SK-N-SH (cell line): ENCODE measurements around the gene TECPR2. TPM values are rescaled to one million over a fixed set of nuclear protein-coding genes. Genes with fewer than 3 reads are reported as not detected.

Experiments
- CTCF ChIA-PET: fragments of 300-600, 350-600 bp; formaldehyde crosslinking; extraction: SDS; loops from one replicate; lab custom pipeline; 2021; lab: Yijun Ruan, JAX
- POLR2A ChIA-PET: fragments of 350-600 bp; sonication (Branson Sonifier 250); formaldehyde crosslinking; extraction: SDS; loops from one replicate; lab custom pipeline; 2020; ENCODE audit warnings: antibody characterized with exemption, inconsistent platforms; lab: Yijun Ruan, JAX
- DNase-seq: peaks from one replicate; pipeline ENCODE4 v3.0.0; 2012
- H2AFZ ChIP-seq: fragments of 200-600 bp; sonication (generic); 2 replicates; pipeline ENCODE4 v1.8.1; 2016; ENCODE audit warnings: antibody characterized with exemption, mild to moderate bottlenecking, low read depth
- H3F3A ChIP-seq: fragments of 200-600 bp; sonication (generic); replicated peaks from 2 replicates; pipeline ENCODE3; 2016; ENCODE audit warnings: antibody characterized with exemption, mild to moderate bottlenecking; ENCODE audit not compliant: insufficient read depth
- H3K27ac ChIP-seq, 2 experiments: fragments of 200-500 bp in 1 of 2; fragments of 200-600 bp in 1 of 2; sonication (Bioruptor generic) in 1 of 2; sonication (generic), shearing (Covaris generic) in 1 of 2; 2 replicates each; pipeline versions ENCODE4 v1.5.1 to v1.6.1; 2014 to 2016; ENCODE audit warnings: low read depth in 2 of 2, inconsistent platforms in 1 of 2, low read length in 1 of 2, mild to moderate bottlenecking in 1 of 2, mixed read lengths in 1 of 2
- H3K27me3 ChIP-seq: fragments of 200-600 bp; sonication (generic), shearing (Covaris generic); 2 replicates; pipeline ENCODE4 v1.6.1; 2016; ENCODE audit warnings: mixed run types; ENCODE audit not compliant: insufficient read depth
- H3K36me3 ChIP-seq, 2 experiments: fragments of 200-500 bp in 1 of 2; fragments of 200-600 bp in 1 of 2; sonication (Bioruptor generic) in 1 of 2; sonication (generic) in 1 of 2; replicated peaks in 1 of 2; 2 replicates each; pipeline versions ENCODE3 to v1.5.1; 2014 to 2016; ENCODE audit warnings: low read length in 1 of 2, mild to moderate bottlenecking in 1 of 2; ENCODE audit not compliant: insufficient read depth in 2 of 2, control insufficient read depth in 1 of 2
- H3K4me1 ChIP-seq, 2 experiments: fragments of 200-500 bp in 1 of 2; fragments of 200-600 bp in 1 of 2; sonication (Bioruptor generic) in 1 of 2; sonication (generic), shearing (Covaris generic) in 1 of 2; 2 replicates each; pipeline versions ENCODE4 v1.5.1 to v1.6.1; 2014 to 2016; ENCODE audit warnings: low read depth in 1 of 2, low read length in 1 of 2, mixed run types in 1 of 2; ENCODE audit not compliant: insufficient read depth in 2 of 2, control insufficient read depth in 1 of 2
- H3K4me2 ChIP-seq: fragments of 200-600 bp; sonication (generic), shearing (Covaris generic); 2 replicates; pipeline ENCODE4 v1.6.1; 2017; ENCODE audit warnings: mixed run types
- H3K4me3 ChIP-seq, 2 experiments: fragments of 200-500 bp in 1 of 2; fragments of 200-600 bp in 1 of 2; sonication (Bioruptor generic) in 1 of 2; sonication (generic), shearing (Covaris generic) in 1 of 2; 2 replicates each; pipeline versions ENCODE4 v1.5.1 to v1.8.1; 2014 to 2016; ENCODE audit warnings: low read depth in 2 of 2, inconsistent platforms in 1 of 2, low read length in 1 of 2, mild to moderate bottlenecking in 1 of 2, mixed read lengths in 1 of 2, moderate library complexity in 1 of 2
- H3K79me2 ChIP-seq: fragments of 200-600 bp; sonication (generic); 2 replicates; pipeline ENCODE4 v1.8.1; 2017; ENCODE audit warnings: mild to moderate bottlenecking; ENCODE audit not compliant: insufficient read depth
- H3K9ac ChIP-seq: fragments of 200-600 bp; sonication (generic); 2 replicates; pipeline ENCODE4 v1.6.1; 2017; ENCODE audit warnings: mixed run types
- H3K9me2 ChIP-seq: fragments of 200-600 bp; sonication (generic); 2 replicates; pipeline ENCODE4 v1.6.1; 2017; ENCODE audit warnings: mixed run types
- H3K9me3 ChIP-seq: fragments of 200-600 bp; sonication (generic); 2 replicates; pipeline ENCODE4 v1.6.1; 2017; ENCODE audit warnings: mixed run types, mild to moderate bottlenecking, moderate library complexity
- H4K20me1 ChIP-seq: fragments of 200-600 bp; sonication (generic); 2 replicates; pipeline ENCODE4 v1.6.1; 2017; ENCODE audit warnings: mild to moderate bottlenecking, mixed run types; ENCODE audit not compliant: insufficient read depth
- ELF1 ChIP-seq: IDR thresholded peaks from 2 replicates; pipeline ENCODE4 v1.4.0; 2012
- EP300 ChIP-seq, 2 experiments: IDR thresholded peaks; 2 replicates each; pipeline versions ENCODE4 v1.4.0 to v1.6.1; 2012; ENCODE audit warnings: borderline replicate concordance in 1 of 2, low read depth in 1 of 2, low read length in 1 of 2
- FOXJ3 ChIP-seq: sonication (generic); formaldehyde crosslinking; IDR thresholded peaks from 2 replicates; pipeline ENCODE4 v1.5.1; 2020; ENCODE audit warnings: mild to moderate bottlenecking, missing genetic modification reagents
- FOXM1 ChIP-seq: IDR thresholded peaks from 2 replicates; pipeline ENCODE4 v1.4.0; 2012; ENCODE audit warnings: low read depth, mild to moderate bottlenecking
- GABPA ChIP-seq: IDR thresholded peaks from 2 replicates; pipeline ENCODE4 v1.4.0; 2012; ENCODE audit warnings: low read depth, mild to moderate bottlenecking
- MAX ChIP-seq: IDR thresholded peaks from 2 replicates; pipeline ENCODE4 v1.4.0; 2012; ENCODE audit warnings: low read depth
- MXI1 ChIP-seq: IDR thresholded peaks from 2 replicates; pipeline ENCODE4 v1.6.1; 2012; ENCODE audit warnings: mild to moderate bottlenecking, low read depth, low read length, improper control_type of control experiment
- RAD21 ChIP-seq: IDR thresholded peaks from 2 replicates; pipeline ENCODE4 v1.6.1; 2012; ENCODE audit warnings: mild to moderate bottlenecking, low read length
- RCOR1 ChIP-seq: fragments of 150-350 bp; IDR thresholded peaks from 2 replicates; pipeline ENCODE4 v1.6.1; 2017; ENCODE audit warnings: antibody characterized with exemption, low read length
- SIN3A ChIP-seq: IDR thresholded peaks from 2 replicates; pipeline ENCODE4 v1.6.1; 2012; ENCODE audit warnings: low read depth, mild to moderate bottlenecking, low read length, moderate library complexity, borderline replicate concordance
- TCF12 ChIP-seq: IDR thresholded peaks from 2 replicates; pipeline ENCODE4 v1.4.0; 2012
- USF2 ChIP-seq: fragments of 150-350 bp; IDR thresholded peaks from 2 replicates; pipeline ENCODE4 v1.6.1; 2017; ENCODE audit warnings: antibody characterized with exemption, low read length, low read depth, borderline replicate concordance
- ZBTB33 ChIP-seq: IDR thresholded peaks from 2 replicates; pipeline ENCODE4 v1.4.0; 2012; ENCODE audit warnings: low read depth, borderline replicate concordance
- WGBS: methylation state at CpG from one replicate; pipeline ENCODE4 v1.1.6; 2017; ENCODE audit warnings: low lambda C conversion rate; 5-methylcytosine and 5-hydroxymethylcytosine counted together
- polyA plus RNA-seq, 3 experiments: library from polyadenylated mRNA; depleted of rRNA; stranded (reverse); fragments of >200 nt; gene quantifications; 2 replicates each; pipeline ENCODE4 v1.2.3, GENCODE V29; 2012

The TECPR2 gene
- polyA plus RNA-seq, 1 of the 3 experiments (the other 2 are of a cell fraction) = 6.9 TPM

- Histone ChIP-seq H3K79me2 (peaks cover 12% of the 10 kb centered on the region; the same call in 1 of the 2 replicates), H3K36me3 (peaks cover 0 to 10% of the 10 kb centered on the region in 2 experiments), H3K4me2 (no peak overlapping the region), H3K9me2 (no peaks in the 10 kb centered on the region), H4K20me1 (no peaks in the 10 kb centered on the region), H2AFZ (no peak overlapping the region), H3K9me3 (no peaks in the 10 kb centered on the region), H3K4me1 (peaks cover 0 to 12% of the 10 kb centered on the region in 2 experiments; a peak in 1 of 4 replicates), H3K4me3 (no peak overlapping the region), H3F3A (peaks cover 4% of the 10 kb centered on the region), H3K9ac (no peak overlapping the region), H3K27ac (no peak overlapping the region), H3K27me3 (no peaks in the 10 kb centered on the region)
- 92% methylated on average over 15 of the region's 18 CpGs for WGBS
- POLR2A ChIA-PET = no interaction called here
- CTCF ChIA-PET = no interaction called here
- no peak for DNase-seq
- TF ChIP-seq EP300 (IDR thresholded peaks at IDR 0.05; ENCODE audit: borderline replicate concordance in 1 of 2, low read depth in 1 of 2, low read length in 1 of 2) = no peak
- TF ChIP-seq RAD21 = no peak
- no peak for TF ChIP-seq MAX
- no peak for TF ChIP-seq MXI1
- no peak for TF ChIP-seq ELF1
- TF ChIP-seq SIN3A = no peak
Observed at GRCh38 chr14:102504328-102504999, 141.7 kb downstream of the TECPR2 start.

- no CpG with 5 or more reads among the region's 7 CpGs for WGBS
- no peaks in the 10 kb centered on the region for H3K9me2 ChIP-seq
- H3K36me3 ChIP-seq = peaks cover 0 to 10% of the 10 kb centered on the region in 2 experiments
- no peak overlapping the region for H2AFZ ChIP-seq
- POLR2A ChIA-PET = no interaction called here
- H3K27ac ChIP-seq = no peak overlapping the region
- H3K4me1 ChIP-seq = peaks cover 0 to 13% of the 10 kb centered on the region in 2 experiments; a peak in 1 of 4 replicates
- H3K4me2 ChIP-seq = no peak overlapping the region
- H3K27me3 ChIP-seq = no peaks in the 10 kb centered on the region
- TF ChIP-seq TCF12 (no peak), USF2 (no peak), MXI1 (no peak), ZBTB33 (no peak), GABPA (no peak), RAD21 (no peak), FOXM1 (no peak), FOXJ3 (CRISPR knock-in tag) (no peak), RCOR1 (no peak)
- peaks cover 12% of the 10 kb centered on the region; the same call in 1 of the 2 replicates for H3K79me2 ChIP-seq
- no peak overlapping the region for H3K4me3 ChIP-seq
- no peaks in the 10 kb centered on the region for H4K20me1 ChIP-seq
- H3K9ac ChIP-seq = no peak overlapping the region
- no peaks in the 10 kb centered on the region for H3K9me3 ChIP-seq
- DNase-seq = no peak
- CTCF ChIA-PET = no interaction called here
- H3F3A ChIP-seq = peaks cover 4% of the 10 kb centered on the region
Observed at GRCh38 chr14:102505000-102505619, 142.4 kb downstream of the TECPR2 start.
